CD4-positive, alpha-beta T cell treated with Interleukin-4 for 4 hours (primary cell): ENCODE data around the gene CIAO2B.
"Not testable (repeated sequence)": the region's sequence is repeated elsewhere in the genome, so short reads cannot be mapped to it uniquely, and the experiment has no call there.

Source experiments
- DNase-seq: peaks from one replicate; pipeline ENCODE4 v3.0.0-alpha.2; 2020

CIAO2B gene

DNA sequence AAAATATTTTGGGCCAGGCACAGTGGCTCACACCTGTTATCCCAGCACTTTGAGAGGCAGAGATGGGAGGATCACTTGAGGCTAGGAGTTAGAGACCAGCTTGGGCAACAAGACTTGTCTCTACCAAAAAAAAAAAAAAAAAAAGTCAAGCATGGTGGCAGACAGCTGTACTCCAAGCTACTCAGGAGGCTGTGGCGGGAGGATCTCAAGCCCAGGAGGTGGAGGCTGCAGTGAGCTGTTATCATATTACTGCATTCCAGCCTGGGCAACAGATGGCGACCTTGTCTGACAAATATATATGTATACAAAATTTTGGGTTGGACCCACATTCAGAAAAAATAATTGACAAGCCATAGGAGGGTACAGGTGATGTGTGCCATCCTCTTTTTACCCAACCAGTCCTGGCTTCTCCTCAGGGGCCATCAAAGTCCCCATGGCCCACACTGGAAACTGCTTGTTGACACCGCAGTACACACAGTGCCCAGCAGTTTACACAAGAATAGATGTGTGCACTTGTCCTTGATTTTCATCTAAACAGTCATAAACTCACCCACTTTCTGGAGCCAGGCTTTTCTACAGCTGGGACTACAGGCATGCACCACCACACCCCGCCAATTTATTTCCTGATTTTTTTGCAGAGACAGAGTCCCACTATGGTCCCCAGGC lies 2.8 kb upstream of the CIAO2B start:
- DNase-seq = no peak

GRCh38 chr16:66936462-66936861 lies 2.3 kb upstream of the CIAO2B start:
- no peak for DNase-seq

GRCh38 chr16:66935314-66936011 lies 1.3 kb upstream of the CIAO2B start, which contains the start of gene CES2:
Gene CES2 (plus strand): TSS chr16:66935516. CDS start chr16:66935636, 120 bp downstream.
- no peak for DNase-seq

DNA sequence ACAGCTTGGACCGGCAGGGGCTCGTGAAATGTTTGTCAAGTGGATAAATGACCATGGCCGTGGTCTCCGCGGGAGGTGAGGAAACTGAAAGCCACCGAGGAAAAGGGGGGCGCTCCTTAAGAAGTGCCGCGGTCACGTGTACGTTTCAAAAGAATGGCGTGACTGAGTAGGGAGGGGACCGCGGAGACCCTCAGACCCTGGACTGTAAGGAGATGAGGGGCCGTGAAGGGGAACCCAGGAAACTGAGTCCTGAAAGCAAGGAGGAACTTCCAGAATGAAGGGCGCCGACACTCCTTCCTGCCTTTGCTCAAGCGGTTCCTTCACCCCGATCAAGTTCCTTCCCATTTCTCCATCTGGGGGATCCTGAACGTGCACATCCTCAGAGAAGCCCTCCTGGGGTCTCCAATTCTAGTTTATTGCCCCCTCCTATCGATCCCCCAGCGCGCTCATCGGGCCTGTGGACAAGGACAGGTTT lies 674 bp upstream of the CIAO2B start:
- DNase-seq = not testable (repeated sequence)

DNA sequence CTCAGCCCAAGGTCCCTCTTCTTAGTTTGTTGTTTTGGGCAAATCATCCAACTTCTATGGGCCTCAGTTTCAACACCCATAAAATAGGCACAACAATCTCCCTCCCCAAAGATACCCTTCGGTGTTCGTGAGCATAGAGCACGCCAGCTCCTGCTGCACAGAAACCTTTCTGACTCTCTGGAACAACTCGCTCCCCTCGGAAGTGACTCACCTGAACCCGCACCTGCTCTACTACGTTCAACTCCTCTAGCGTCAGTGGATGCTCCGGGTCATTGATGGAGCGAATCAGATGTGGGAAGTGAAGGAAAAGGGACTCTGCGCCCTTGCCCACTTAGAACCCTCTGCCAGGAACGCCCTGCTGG lies 445 bp downstream of the CIAO2B start:
- peak; percentile 49 for DNase-seq

- no peak for DNase-seq
These were observed 2.1 kb downstream of the CIAO2B start for GRCh38 chr16:66932076-66932475.

- DNase-seq = no peak
These were observed 2.5 kb downstream of the CIAO2B start for GRCh38 chr16:66931665-66932064.

- DNase-seq = no peak
These were observed 4.0 kb downstream of the CIAO2B start for GRCh38 chr16:66930189-66930588.

DNA sequence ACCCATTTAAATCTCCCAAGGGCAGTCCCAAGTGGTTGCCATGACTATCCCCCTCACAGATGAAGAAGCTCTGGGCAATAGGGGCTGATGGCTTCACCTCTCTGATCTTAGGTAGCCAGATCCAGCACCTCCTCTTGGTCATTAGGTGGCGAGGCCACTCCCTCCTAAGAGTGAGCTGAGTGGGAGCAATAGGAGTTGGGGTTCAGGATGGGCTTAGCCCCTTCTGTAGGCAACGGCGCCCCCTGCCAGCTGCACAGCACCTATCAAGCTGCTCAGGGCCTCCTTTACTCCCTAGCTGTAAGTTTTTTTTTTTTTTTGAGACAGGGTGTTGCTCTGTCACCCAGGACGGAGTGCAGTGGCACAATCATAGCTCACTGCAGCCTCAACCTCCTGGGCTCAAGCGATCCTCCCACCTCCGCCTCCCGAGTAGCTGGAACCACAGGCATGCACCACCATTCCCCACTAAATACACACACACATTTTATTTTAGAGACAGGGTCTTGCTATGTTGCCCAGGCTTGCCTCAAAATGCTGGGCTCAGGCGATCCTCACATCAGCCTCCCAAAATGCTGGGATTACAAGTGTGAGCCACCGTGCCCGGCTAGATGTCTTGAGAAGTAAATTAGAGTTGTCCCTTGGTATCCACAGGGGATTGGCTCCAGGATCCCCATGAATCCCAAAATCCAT lies 5.4 kb downstream of the CIAO2B start:
- DNase-seq = no peak

DNA sequence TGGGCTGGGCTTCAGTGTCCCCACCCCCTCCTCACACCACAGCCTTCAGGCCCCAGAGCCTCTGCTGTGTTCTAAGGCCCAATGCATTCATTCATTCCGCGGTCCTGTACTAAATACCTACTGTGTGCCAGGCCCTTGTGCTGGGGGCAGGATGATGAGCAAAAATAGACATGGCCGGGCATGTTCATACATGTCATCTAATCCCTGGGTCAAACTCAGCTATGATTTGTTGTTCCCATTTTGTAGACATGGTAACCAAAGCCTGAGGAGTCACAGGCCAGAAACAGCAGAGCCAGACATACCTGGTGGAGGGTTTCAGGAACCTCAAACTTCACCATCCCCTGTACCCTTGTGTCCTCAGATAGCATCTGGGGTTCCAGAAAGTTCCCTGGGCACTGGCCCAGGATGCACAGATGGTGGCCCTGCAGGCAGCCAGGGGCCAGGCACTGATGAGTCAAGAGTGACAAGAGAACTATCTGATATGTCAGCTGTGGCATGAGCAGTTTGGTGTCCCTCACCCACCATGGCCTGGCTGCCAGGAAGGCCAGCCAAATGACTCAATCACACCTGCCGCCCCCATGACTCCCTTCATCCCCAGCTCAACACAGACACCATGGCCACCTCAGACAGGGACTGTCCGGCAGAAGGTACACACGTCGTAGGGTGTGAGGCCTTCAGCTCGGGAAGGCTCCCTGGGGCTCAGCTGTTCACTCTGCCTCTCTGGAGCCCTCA lies 6.1 kb downstream of the CIAO2B start:
- DNase-seq = no peak

- no peak for DNase-seq
These were observed 7.2 kb downstream of the CIAO2B start for GRCh38 chr16:66926961-66927436.

GRCh38 chr16:66926171-66926947 lies 7.8 kb downstream of the CIAO2B start:
- no peak for DNase-seq

- DNase-seq = no peak
These were observed 8.8 kb downstream of the CIAO2B start, which contains the start of gene RRAD for GRCh38 chr16:66925322-66925840. Gene RRAD (minus strand): TSS chr16:66925535. CDS start chr16:66925179, 356 bp downstream.

DNA sequence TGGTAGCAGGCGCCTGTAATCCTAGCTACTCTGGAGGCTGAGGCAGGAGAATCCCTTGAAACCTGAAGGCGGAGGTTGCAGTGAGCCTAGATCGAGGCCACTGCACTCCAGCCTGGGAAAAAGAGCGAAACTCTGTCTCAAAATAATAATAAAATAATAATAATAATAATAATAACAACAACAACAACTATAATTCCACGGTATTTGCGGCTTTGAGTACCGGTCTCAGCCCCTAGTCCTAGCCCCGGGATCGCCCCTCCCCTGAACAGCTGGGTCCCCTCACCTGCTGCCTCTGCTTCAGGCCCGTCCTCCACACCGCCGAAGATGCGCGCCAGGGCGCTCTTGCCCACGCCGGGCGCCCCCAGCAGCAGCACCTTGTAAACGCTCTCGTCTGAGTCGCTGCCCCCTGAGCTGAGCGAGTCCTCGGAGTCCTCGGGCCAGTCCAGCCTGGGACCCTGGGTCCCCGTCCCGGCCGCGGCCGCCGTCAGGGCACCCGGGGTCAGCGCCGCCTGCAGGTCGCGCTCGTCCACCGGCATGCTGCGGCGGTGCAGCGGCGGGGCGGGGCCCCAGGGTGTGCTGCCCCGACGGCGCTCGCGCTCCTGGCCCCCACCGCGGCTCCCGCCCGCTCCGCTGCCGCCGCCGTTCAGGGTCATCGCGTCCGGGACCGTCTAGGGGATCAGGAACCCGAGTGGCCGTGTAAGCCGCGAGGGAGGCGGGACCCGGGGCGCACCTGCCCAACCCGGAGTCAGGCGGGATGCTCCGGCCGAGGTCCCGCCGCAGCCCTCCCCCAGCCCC lies 9.5 kb downstream of the CIAO2B start:
- no peak for DNase-seq

- DNase-seq = no peak
These were observed 10.3 kb downstream of the CIAO2B start for GRCh38 chr16:66923866-66924265.

DNA sequence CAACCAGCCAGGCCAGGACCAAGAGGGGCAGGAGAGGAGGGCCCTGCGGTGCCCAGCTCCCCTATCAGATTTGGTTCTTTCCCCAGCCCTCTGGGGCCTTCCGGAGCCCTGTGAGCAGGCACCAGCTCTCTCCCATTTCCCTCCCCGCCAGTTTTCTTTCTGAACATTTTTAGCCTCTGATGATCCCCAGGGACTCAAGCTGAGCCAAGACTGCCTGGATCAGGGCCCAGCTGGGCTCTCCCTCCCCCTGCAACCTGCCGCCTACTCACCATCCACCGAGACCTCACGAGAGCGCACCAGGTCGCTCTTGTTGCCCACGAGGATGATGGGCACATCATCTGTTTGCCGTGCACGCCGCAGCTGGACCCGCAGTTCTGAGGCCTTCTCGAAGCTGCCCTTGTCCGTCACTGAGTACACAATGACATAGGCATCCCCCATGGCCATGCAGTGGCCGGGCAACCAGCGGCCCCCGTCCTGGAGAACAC lies 10.9 kb downstream of the CIAO2B start:
- DNase-seq = no peak

GRCh38 chr16:66921729-66922450 lies 12.3 kb downstream of the CIAO2B start:
- DNase-seq = no peak

- DNase-seq = no peak
These were observed 13.1 kb downstream of the CIAO2B start for GRCh38 chr16:66920924-66921680.

- no peak for DNase-seq
These were observed 14.0 kb downstream of the CIAO2B start for GRCh38 chr16:66920299-66920590.
